ENCODE measurements around the gene LINC00237. TPM values are rescaled to one million over a fixed set of nuclear protein-coding genes. Genes with fewer than 3 reads are reported as not detected.
A peak's percentile ranks its signal among the peaks of the same experiment; 100 is the strongest.

Gene LINC00237
- polyA plus RNA-seq, 2 donors: not detected

DNA sequence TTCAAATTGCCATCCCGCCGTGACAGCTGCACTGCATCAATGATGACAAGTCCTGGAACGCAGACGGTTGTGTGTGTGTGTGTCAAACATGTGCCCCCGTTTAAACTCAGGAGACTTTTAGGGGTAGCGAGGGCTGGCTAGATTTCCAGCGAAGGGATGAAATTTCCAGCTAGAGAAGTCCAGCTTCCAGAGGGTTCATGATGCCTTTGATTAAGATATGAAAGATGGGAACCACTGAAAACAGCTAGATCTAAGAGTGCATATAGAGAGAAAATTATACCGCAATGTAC, 20.4 kb upstream of the LINC00237 start:
- no peaks in the 10 kb centered on the region for H3K4me1 ChIP-seq (ENCODE audit: control insufficient read depth in 2 of 2, insufficient read depth in 2 of 2, low read length in 1 of 2)
- H3K36me3 ChIP-seq (ENCODE audit: control insufficient read depth in 2 of 2, insufficient read depth in 2 of 2, low read length in 1 of 2): no peaks in the 10 kb centered on the region
- peak overlapping the region; percentile 80 to 96 for H3K4me3 ChIP-seq (ENCODE audit: low read depth in 1 of 2, low read length in 2 of 2)
- no peaks in the 10 kb centered on the region for H3K27me3 ChIP-seq (ENCODE audit: control insufficient read depth in 1 of 2, insufficient read depth in 2 of 2, low read length in 2 of 2)
- H3K27ac ChIP-seq (ENCODE audit: low read depth in 2 of 2, low read length in 1 of 2): peak overlapping the region in 1 of 2 donors; percentile 72
- no peaks in the 10 kb centered on the region for H3K9me3 ChIP-seq (ENCODE audit: control insufficient read depth in 2 of 2, insufficient read depth in 1 of 2, low read depth in 1 of 2, low read length in 1 of 2)
- WGBS, 2 donors: 9% methylated on average over 8 of the region's 8 CpGs

DNA sequence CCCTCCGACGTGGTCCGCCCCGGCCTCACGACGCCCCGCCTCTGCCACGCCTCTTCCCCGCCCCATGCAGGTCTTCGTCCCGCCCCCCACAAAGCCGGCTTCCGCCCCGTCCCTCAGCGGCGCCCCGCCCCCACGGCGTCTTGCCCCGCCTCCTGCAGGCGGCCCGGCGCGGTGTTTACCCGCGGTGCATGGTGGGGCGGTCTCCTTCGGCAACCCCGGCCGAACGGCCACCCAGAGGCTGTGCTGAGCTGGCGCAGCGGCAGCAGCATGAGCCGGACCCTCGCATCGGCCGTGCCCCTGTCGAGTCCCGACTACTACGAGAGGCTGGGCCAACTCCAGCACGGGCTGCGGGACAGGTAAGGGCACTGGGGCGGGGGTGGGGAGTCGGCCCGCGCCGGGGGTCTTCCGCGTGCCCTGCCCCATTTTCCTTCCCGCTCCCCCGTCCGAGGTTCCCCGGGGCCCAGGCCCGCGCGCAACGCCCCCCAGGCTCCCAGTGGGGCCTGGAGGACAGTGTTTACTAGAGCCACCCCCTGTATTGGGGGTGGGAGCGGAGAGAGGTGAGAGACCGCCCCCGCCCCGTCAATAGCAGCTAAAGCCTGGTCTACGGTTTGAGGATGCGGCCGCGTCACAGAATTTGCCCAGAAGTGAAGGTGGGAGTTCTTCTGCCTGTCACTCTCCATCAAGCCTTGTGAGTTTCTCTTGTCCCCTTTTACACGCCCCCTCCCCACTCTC, 19.9 kb upstream of the LINC00237 start, which contains the start of gene KIZ:
KIZ (plus strand) TSS at position 234 of the 732 bp plus-strand sequence; CDS start at position 268, 34 bp downstream.
- Histone ChIP-seq H3K4me3 (ENCODE audit: low read depth in 1 of 2, low read length in 2 of 2) (peak within 1 kb of the TSS; percentile 80 to 96), H3K27me3 (ENCODE audit: control insufficient read depth in 1 of 2, insufficient read depth in 2 of 2, low read length in 2 of 2) (no peaks in the 10 kb centered on the region), H3K4me1 (ENCODE audit: control insufficient read depth in 2 of 2, insufficient read depth in 2 of 2, low read length in 1 of 2) (no peaks in the 10 kb centered on the region), H3K27ac (ENCODE audit: low read depth in 2 of 2, low read length in 1 of 2) (peak within 1 kb of the TSS; percentile 58 to 84), H3K36me3 (ENCODE audit: control insufficient read depth in 2 of 2, insufficient read depth in 2 of 2, low read length in 1 of 2) (no peaks in the 10 kb centered on the region), H3K9me3 (ENCODE audit: control insufficient read depth in 2 of 2, insufficient read depth in 1 of 2, low read depth in 1 of 2, low read length in 1 of 2) (no peaks in the 10 kb centered on the region)
- 1% methylated on average over 52 to 66 of the region's 66 CpGs for WGBS, 2 donors

DNA sequence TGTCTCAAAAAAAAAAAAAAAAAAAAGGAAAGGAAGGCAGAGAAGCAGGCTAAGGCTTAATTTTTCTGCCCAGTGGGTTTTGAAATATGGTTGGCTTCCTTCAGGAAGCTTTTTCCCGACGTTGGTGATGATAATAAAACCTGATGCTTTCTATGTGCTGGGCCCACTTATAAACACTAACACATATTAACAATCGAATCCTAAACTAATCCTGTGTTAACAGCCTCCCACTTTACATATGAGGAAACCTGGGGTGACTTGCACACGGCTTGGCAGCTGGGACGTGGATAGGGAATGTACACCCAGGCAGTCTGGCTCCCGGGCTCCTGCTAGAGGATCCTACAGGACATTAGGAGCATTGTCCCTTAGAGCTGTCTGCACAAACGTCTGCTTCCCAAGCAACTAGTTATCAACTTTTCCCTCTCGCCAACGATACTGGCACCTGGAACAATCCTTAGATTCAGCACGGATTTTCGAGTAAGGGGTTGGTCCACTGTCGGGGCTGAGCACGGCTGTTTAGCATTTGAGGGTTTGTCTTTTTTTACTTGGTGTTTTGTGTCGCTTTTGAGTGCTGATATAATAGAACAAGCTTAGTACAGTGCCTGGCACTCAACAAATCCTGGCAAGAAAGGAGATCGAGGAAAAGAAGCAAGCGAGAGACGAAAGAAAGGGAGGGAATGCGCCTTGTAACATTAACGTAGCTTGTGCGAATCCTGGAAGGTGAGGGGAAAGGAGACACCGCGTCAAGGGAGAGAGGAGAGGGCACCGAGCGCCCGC, 19.1 kb upstream of the LINC00237 start:
- Histone ChIP-seq H3K4me1 (ENCODE audit: control insufficient read depth in 2 of 2, insufficient read depth in 2 of 2, low read length in 1 of 2) (no peaks in the 10 kb centered on the region), H3K4me3 (ENCODE audit: low read depth in 1 of 2, low read length in 2 of 2) (peak overlapping the region; percentile 40 to 96), H3K9me3 (ENCODE audit: control insufficient read depth in 2 of 2, insufficient read depth in 1 of 2, low read depth in 1 of 2, low read length in 1 of 2) (peaks cover 0 to 2% of the 10 kb centered on the region in 2 donors), H3K27ac (ENCODE audit: low read depth in 2 of 2, low read length in 1 of 2) (peak overlapping the region; percentile 12 to 84), H3K27me3 (ENCODE audit: control insufficient read depth in 1 of 2, insufficient read depth in 2 of 2, low read length in 2 of 2) (no peaks in the 10 kb centered on the region), H3K36me3 (ENCODE audit: control insufficient read depth in 2 of 2, insufficient read depth in 2 of 2, low read length in 1 of 2) (no peaks in the 10 kb centered on the region)
- 4% methylated on average over 22 to 25 of the region's 25 CpGs for WGBS, 2 donors

DNA sequence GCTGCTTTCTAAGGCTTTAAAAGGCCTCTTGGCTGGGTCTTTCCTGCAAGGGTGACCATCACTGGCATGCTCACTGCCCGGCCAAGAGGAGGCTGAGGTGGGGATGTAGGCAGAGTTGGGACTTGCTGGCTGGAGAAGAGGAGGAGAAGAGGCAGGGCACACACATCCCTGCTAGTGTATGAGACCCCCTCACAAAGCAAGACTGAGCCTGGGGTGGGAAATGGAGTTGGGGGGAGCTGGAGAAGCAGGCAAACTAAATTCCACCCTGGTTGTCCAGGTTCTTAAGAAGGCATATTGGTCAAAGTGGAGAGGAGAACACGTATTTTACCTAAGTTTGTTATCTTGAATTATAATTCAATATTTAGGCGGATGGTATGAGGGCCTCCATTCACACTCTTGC, 18.0 kb upstream of the LINC00237 start:
- 91% methylated on average over 3 of the region's 3 CpGs for WGBS, 2 donors
- no peaks in the 10 kb centered on the region for H3K27me3 ChIP-seq (ENCODE audit: control insufficient read depth in 1 of 2, insufficient read depth in 2 of 2, low read length in 2 of 2)
- no peak overlapping the region for H3K4me3 ChIP-seq (ENCODE audit: low read depth in 1 of 2, low read length in 2 of 2)
- H3K9me3 ChIP-seq (ENCODE audit: control insufficient read depth in 2 of 2, insufficient read depth in 1 of 2, low read depth in 1 of 2, low read length in 1 of 2): peaks cover 0 to 2% of the 10 kb centered on the region in 2 donors
- no peaks in the 10 kb centered on the region for H3K4me1 ChIP-seq (ENCODE audit: control insufficient read depth in 2 of 2, insufficient read depth in 2 of 2, low read length in 1 of 2)
- no peaks in the 10 kb centered on the region for H3K36me3 ChIP-seq (ENCODE audit: control insufficient read depth in 2 of 2, insufficient read depth in 2 of 2, low read length in 1 of 2)
- no peak overlapping the region for H3K27ac ChIP-seq (ENCODE audit: low read depth in 2 of 2, low read length in 1 of 2)

DNA sequence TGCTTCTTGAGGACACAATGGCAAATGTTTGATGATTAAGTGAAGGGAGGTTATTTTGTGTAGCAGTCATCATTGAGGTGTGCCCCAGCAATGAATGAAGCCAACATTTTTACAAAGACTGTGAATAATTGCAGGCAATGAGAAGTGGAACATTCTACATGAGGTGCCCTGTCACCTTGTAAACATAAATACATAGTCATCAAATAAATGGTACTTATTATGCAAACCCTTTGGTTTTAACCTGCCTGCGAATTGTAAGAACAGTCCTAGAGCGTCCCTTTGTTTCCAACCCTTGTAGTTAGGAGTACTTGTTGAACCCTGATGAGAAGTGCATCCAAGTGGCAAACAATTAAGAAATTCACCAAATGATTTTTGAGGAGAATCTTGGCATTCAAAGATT, 12.6 kb upstream of the LINC00237 start:
- peaks cover 2 to 3% of the 10 kb centered on the region in 2 donors for H3K9me3 ChIP-seq (ENCODE audit: control insufficient read depth in 2 of 2, insufficient read depth in 1 of 2, low read depth in 1 of 2, low read length in 1 of 2)
- no peak overlapping the region for H3K27ac ChIP-seq (ENCODE audit: low read depth in 2 of 2, low read length in 1 of 2)
- 91 to 94% methylated on average over 2 of the region's 2 CpGs for WGBS, 2 donors
- H3K4me3 ChIP-seq (ENCODE audit: low read depth in 1 of 2, low read length in 2 of 2): no peak overlapping the region
- no peaks in the 10 kb centered on the region for H3K27me3 ChIP-seq (ENCODE audit: control insufficient read depth in 1 of 2, insufficient read depth in 2 of 2, low read length in 2 of 2)
- H3K36me3 ChIP-seq (ENCODE audit: control insufficient read depth in 2 of 2, insufficient read depth in 2 of 2, low read length in 1 of 2): no peaks in the 10 kb centered on the region
- H3K4me1 ChIP-seq (ENCODE audit: control insufficient read depth in 2 of 2, insufficient read depth in 2 of 2, low read length in 1 of 2): no peaks in the 10 kb centered on the region

DNA sequence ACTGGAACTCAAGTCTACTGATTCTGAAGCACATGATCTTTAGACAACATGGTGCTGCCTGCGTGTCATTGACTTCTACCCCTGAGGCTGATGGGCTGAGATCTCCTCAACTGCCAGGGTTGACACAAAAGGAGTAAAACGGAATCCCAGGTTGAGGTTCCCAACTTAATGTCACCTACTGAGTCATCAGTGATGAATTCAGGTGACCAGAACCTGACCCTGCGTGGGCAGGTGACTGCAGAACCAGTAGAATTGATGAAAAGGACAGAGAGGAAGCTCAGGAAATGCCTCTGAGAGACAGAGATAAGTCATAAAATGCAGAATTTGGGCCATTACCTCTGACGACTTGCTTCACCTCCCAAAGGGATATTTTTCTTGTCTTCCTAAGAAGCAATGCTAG, 12.0 kb upstream of the LINC00237 start:
- Histone ChIP-seq H3K27ac (ENCODE audit: low read depth in 2 of 2, low read length in 1 of 2) (no peak overlapping the region), H3K4me1 (ENCODE audit: control insufficient read depth in 2 of 2, insufficient read depth in 2 of 2, low read length in 1 of 2) (no peaks in the 10 kb centered on the region)
- 56 to 58% methylated on average over 4 of the region's 4 CpGs for WGBS, 2 donors

DNA sequence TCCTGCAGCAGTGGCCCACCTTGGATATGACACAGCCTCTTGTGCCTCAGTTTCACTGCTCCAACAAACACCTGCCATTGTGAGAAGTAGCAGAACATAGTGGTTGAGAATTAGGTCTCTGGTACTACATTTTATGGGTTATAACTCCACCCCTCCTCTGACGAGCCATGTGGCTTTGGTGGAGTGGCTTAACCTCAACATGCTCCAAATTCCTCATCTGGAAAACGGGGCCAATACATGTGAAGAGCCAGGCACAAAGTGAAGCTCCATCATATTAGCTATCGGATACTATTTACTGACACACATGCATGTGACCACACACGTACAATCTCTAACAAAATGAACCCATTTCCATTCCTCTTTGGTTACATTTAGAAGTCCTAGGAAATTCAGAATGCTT, 11.4 kb upstream of the LINC00237 start:
- H3K27me3 ChIP-seq (ENCODE audit: control insufficient read depth in 1 of 2, insufficient read depth in 2 of 2, low read length in 2 of 2): no peaks in the 10 kb centered on the region
- H3K36me3 ChIP-seq (ENCODE audit: control insufficient read depth in 2 of 2, insufficient read depth in 2 of 2, low read length in 1 of 2): no peaks in the 10 kb centered on the region
- no peak overlapping the region for H3K27ac ChIP-seq (ENCODE audit: low read depth in 2 of 2, low read length in 1 of 2)
- no peak overlapping the region for H3K4me3 ChIP-seq (ENCODE audit: low read depth in 1 of 2, low read length in 2 of 2)
- WGBS, 2 donors: 73 to 74% methylated on average over 4 of the region's 4 CpGs
- peaks cover 2 to 3% of the 10 kb centered on the region in 2 donors for H3K9me3 ChIP-seq (ENCODE audit: control insufficient read depth in 2 of 2, insufficient read depth in 1 of 2, low read depth in 1 of 2, low read length in 1 of 2)
- H3K4me1 ChIP-seq (ENCODE audit: control insufficient read depth in 2 of 2, insufficient read depth in 2 of 2, low read length in 1 of 2): no peaks in the 10 kb centered on the region

More for the DNA sequence above, 12.0 kb upstream of the LINC00237 start:
- peaks cover 2 to 3% of the 10 kb centered on the region in 2 donors for H3K9me3 ChIP-seq (ENCODE audit: control insufficient read depth in 2 of 2, insufficient read depth in 1 of 2, low read depth in 1 of 2, low read length in 1 of 2)
- no peaks in the 10 kb centered on the region for H3K27me3 ChIP-seq (ENCODE audit: control insufficient read depth in 1 of 2, insufficient read depth in 2 of 2, low read length in 2 of 2)
- H3K36me3 ChIP-seq (ENCODE audit: control insufficient read depth in 2 of 2, insufficient read depth in 2 of 2, low read length in 1 of 2): no peaks in the 10 kb centered on the region
- no peak overlapping the region for H3K4me3 ChIP-seq (ENCODE audit: low read depth in 1 of 2, low read length in 2 of 2)

DNA sequence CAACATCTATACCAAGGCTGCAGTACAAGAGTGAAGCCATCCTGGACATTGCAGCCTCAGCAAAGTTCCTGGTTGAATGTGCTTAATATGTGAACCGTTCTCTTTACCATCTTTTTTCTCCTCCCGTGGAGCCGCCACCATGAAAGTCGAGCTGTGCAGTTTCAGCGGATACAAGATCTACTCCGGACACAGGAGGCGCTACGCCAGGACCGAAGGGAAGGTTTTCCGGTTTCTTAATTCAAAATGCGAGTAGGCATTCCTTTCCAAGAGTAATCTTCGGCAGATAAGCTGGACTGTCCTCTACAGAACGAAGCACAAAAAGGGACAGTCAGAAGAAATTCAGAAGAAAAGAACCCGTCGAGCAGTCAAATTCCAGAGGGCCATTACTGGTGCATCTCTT, 8.4 kb upstream of the LINC00237 start:
- H3K36me3 ChIP-seq (ENCODE audit: control insufficient read depth in 2 of 2, insufficient read depth in 2 of 2, low read length in 1 of 2): no peaks in the 10 kb centered on the region
- H3K9me3 ChIP-seq (ENCODE audit: control insufficient read depth in 2 of 2, insufficient read depth in 1 of 2, low read depth in 1 of 2, low read length in 1 of 2): peaks cover 0 to 3% of the 10 kb centered on the region in 2 donors
- H3K4me3 ChIP-seq (ENCODE audit: low read depth in 1 of 2, low read length in 2 of 2): no peak overlapping the region
- 91 to 93% methylated on average over 15 of the region's 15 CpGs for WGBS, 2 donors
- H3K4me1 ChIP-seq (ENCODE audit: control insufficient read depth in 2 of 2, insufficient read depth in 2 of 2, low read length in 1 of 2): no peaks in the 10 kb centered on the region
- no peaks in the 10 kb centered on the region for H3K27me3 ChIP-seq (ENCODE audit: control insufficient read depth in 1 of 2, insufficient read depth in 2 of 2, low read length in 2 of 2)
- no peak overlapping the region for H3K27ac ChIP-seq (ENCODE audit: low read depth in 2 of 2, low read length in 1 of 2)

DNA sequence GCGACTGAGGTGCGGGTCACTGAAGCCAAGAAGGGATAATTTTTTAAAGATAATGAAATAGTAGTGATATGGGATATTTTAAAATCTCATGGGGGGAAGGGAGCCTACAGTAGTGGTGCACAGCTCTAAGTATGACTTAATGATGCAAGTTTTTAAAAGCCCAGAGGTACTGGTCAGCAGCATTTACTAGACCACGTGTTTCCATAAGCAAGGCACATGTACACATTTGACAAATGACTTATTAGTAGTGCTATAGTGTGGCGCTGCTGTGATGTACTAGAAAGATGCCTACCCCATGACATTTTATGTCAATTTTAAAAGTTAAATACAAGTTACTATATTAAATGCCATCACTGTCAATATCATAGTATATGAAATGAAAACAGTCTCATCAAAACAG, 7.5 kb upstream of the LINC00237 start:
- Histone ChIP-seq H3K36me3 (ENCODE audit: control insufficient read depth in 2 of 2, insufficient read depth in 2 of 2, low read length in 1 of 2) (no peaks in the 10 kb centered on the region), H3K27ac (ENCODE audit: low read depth in 2 of 2, low read length in 1 of 2) (no peak overlapping the region), H3K4me1 (ENCODE audit: control insufficient read depth in 2 of 2, insufficient read depth in 2 of 2, low read length in 1 of 2) (no peaks in the 10 kb centered on the region), H3K4me3 (ENCODE audit: low read depth in 1 of 2, low read length in 2 of 2) (no peak overlapping the region), H3K9me3 (ENCODE audit: control insufficient read depth in 2 of 2, insufficient read depth in 1 of 2, low read depth in 1 of 2, low read length in 1 of 2) (peaks cover 0 to 3% of the 10 kb centered on the region in 2 donors), H3K27me3 (ENCODE audit: control insufficient read depth in 1 of 2, insufficient read depth in 2 of 2, low read length in 2 of 2) (no peaks in the 10 kb centered on the region)
- WGBS, 2 donors: 85 to 86% methylated on average over 4 of the region's 4 CpGs

All from esophagus (tissue), 2 donors.